Measurements from ENCODE around the gene C3orf18.

The C3orf18 gene

DNA sequence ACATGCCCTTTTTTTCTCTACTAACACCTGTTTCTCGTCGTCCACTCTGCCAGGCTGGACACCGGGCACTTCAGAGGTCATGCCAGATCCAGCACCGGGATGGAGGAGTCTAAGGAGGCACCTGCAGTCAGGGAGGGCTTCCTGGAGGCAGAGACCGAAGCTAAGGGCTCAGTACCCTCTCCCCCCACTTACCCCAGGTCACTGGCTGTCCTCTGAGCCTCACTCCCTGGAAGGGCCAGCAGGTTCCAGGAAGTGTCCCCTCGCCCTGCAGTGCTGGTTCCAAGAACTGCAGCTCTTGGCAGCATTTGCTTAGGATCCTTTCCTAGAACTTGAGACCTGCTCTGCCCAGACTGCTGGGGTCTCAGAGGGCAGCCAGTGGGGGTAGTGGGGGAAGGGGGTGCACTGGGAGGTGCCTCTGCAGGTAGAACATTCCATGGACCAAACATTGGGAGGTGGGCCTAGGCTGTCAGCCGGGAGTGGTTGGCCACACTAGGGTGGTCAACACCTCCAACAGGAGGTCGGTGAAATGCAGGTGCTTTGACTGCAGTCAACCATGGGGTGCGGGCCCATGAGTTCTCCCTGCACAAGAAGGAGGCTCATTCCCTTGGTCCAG, 32.7 kb upstream of the C3orf18 start:
- H3K36me3 ChIP-seq (ENCODE audit: control insufficient read depth, insufficient read depth, low read length) = no peaks in the 10 kb centered on the region
- no peaks in the 10 kb centered on the region for H3K27me3 ChIP-seq (ENCODE audit: control insufficient read depth, insufficient read depth, low read length)
- H3K9ac ChIP-seq (ENCODE audit: low read depth, low read length) = no peak overlapping the region
- no peaks in the 10 kb centered on the region for H3K4me1 ChIP-seq (ENCODE audit: control insufficient read depth, insufficient read depth, low read length)
- no peaks in the 10 kb centered on the region for H3K9me3 ChIP-seq (ENCODE audit: control insufficient read depth, insufficient read depth, low read length)
- no peak overlapping the region for H3K4me3 ChIP-seq (ENCODE audit: low read depth, low read length)

DNA sequence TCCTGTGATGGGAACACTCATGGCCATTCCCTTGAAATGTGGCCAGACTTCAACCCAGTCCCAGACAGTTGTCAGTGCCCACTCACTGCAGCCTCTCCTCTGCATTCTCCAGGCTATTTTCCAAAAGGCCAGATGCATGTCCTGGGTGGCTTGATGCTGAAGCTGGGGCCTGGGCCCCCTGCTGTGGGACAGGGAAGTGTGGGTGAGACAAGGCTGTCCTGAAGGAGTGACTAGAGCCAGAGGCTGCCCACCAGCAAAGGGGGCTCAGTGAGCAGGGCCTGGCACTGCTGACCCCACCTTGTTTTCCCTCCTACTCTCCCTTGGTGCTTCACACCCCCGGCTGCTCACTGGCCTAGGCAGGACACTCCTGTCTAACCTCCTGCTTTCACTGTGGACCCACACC, 32.2 kb upstream of the C3orf18 start:
- no peaks in the 10 kb centered on the region for H3K36me3 ChIP-seq (ENCODE audit: control insufficient read depth, insufficient read depth, low read length)
- H3K9ac ChIP-seq (ENCODE audit: low read depth, low read length) = no peak overlapping the region
- no peaks in the 10 kb centered on the region for H3K27me3 ChIP-seq (ENCODE audit: control insufficient read depth, insufficient read depth, low read length)
- H3K4me1 ChIP-seq (ENCODE audit: control insufficient read depth, insufficient read depth, low read length) = no peaks in the 10 kb centered on the region
- H3K9me3 ChIP-seq (ENCODE audit: control insufficient read depth, insufficient read depth, low read length) = no peaks in the 10 kb centered on the region
- H3K4me3 ChIP-seq (ENCODE audit: low read depth, low read length) = no peak overlapping the region

DNA sequence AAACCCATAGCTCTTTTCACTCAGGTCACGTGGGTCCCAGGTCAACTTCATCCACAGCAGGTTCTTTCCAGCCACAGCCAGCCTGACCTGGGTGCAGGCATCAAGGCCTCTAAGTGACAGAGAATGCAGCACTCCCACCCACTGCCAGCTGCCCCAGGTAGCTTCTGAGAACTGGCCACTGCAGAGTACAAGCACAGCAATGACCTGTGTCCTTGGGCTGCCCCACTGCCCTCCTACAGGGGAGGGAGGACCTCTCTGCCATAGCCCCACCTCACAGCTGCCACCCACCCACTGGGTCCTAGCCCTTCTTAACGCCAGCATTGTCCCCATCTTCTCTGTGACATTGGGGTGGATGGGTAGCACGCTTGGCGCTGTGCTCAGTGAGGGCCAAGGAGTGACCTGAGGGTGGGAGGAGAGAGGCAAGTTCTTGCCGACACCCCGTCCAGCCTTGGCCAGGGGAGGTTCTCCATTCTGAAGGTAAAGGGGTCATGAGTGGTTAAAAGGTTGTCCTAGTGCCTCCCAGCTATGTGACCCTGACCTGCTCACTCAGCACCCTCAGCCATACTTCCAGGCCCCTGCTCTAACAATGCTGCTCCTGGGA, 31.7 kb upstream of the C3orf18 start:
- Histone ChIP-seq H3K9ac (ENCODE audit: low read depth, low read length) (no peak overlapping the region), H3K9me3 (ENCODE audit: control insufficient read depth, insufficient read depth, low read length) (no peaks in the 10 kb centered on the region), H3K27me3 (ENCODE audit: control insufficient read depth, insufficient read depth, low read length) (no peaks in the 10 kb centered on the region), H3K4me3 (ENCODE audit: low read depth, low read length) (no peak overlapping the region), H3K36me3 (ENCODE audit: control insufficient read depth, insufficient read depth, low read length) (no peaks in the 10 kb centered on the region), H3K4me1 (ENCODE audit: control insufficient read depth, insufficient read depth, low read length) (no peaks in the 10 kb centered on the region)

DNA sequence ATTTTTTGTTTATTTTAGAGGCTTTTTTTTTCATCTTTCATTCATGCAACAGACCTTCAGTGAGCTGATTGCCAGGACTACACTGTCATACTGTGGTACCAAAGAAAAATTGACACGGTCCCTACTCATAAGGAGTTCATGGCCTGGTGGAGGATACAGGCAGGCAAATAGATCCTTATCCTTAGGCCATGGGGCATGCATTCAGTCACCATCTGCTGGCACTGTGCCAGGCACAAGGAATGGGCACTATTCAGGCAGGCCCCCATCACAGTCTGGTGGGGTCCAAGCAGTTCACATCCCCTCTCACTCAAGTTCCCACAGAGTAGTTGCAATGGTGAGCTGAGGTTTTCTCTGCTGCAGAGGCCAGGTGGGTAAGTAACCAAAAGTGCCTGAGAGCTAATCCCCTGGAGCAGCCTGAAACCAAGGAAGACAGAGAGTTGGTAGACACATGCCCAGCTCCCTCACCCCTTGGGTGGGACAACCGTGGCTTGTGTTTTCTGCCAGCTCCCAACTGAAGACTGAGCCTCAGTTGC, 26.8 kb upstream of the C3orf18 start:
- no peak overlapping the region for H3K4me3 ChIP-seq (ENCODE audit: low read depth, low read length)
- no peaks in the 10 kb centered on the region for H3K9me3 ChIP-seq (ENCODE audit: control insufficient read depth, insufficient read depth, low read length)
- no peaks in the 10 kb centered on the region for H3K4me1 ChIP-seq (ENCODE audit: control insufficient read depth, insufficient read depth, low read length)

DNA sequence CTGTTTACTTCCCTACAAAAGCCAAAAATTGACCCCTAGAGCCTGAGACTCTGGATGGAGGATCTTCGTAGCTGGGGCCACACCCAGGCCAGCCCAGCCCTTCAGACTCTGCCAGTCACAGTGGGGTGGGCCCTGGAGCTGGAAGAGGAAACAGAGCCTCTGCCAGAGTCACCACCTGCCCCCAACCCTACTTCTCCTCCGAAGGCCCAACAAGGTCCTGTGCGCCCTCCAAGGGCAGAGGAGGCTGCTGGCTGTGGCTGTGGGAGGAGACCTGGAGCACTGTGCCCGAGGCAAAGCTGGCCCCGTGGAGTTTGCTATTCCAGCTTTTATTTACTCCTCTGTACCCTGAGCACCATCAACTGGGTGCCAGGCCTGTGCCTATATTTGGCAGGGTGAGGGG, 25.0 kb upstream of the C3orf18 start:
- Histone ChIP-seq H3K9me3 (ENCODE audit: control insufficient read depth, insufficient read depth, low read length) (no peaks in the 10 kb centered on the region), H3K4me1 (ENCODE audit: control insufficient read depth, insufficient read depth, low read length) (no peaks in the 10 kb centered on the region), H3K9ac (ENCODE audit: low read depth, low read length) (no peak overlapping the region), H3K4me3 (ENCODE audit: low read depth, low read length) (no peak overlapping the region), H3K36me3 (ENCODE audit: control insufficient read depth, insufficient read depth, low read length) (no peaks in the 10 kb centered on the region), H3K27me3 (ENCODE audit: control insufficient read depth, insufficient read depth, low read length) (no peaks in the 10 kb centered on the region)

More for the DNA sequence above, 26.8 kb upstream of the C3orf18 start:
- Histone ChIP-seq H3K27me3 (ENCODE audit: control insufficient read depth, insufficient read depth, low read length) (no peaks in the 10 kb centered on the region), H3K36me3 (ENCODE audit: control insufficient read depth, insufficient read depth, low read length) (no peaks in the 10 kb centered on the region), H3K9ac (ENCODE audit: low read depth, low read length) (no peak overlapping the region)

DNA sequence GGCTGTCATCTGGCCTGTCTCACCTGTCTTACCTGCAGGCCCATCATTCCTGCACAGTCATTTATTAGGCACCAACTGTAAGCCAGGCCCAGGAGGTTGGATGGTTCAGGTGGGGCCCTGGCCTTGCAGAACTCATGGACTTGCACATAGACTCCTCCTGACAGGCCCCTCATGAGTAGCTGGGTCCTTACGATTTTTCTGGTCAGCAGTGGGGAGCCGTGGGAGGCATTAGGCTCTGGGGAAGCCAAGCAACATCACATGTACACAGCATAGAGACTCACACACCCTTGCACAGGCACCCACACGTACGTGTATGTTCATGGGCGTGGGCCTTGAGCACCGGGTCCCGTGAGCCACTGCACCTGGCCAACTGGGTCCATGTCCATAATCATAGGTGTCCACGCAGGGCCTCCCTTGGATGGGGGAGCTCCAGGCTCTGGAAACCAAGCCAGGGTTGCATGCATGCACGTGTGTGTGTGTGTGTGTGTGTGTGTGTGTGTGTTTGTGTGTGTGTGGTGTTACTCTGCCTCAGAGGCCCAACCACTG, 23.7 kb upstream of the C3orf18 start:
- no peak overlapping the region for H3K9ac ChIP-seq (ENCODE audit: low read depth, low read length)
- no peak overlapping the region for H3K4me3 ChIP-seq (ENCODE audit: low read depth, low read length)
- no peaks in the 10 kb centered on the region for H3K36me3 ChIP-seq (ENCODE audit: control insufficient read depth, insufficient read depth, low read length)
- no peaks in the 10 kb centered on the region for H3K4me1 ChIP-seq (ENCODE audit: control insufficient read depth, insufficient read depth, low read length)
- no peaks in the 10 kb centered on the region for H3K27me3 ChIP-seq (ENCODE audit: control insufficient read depth, insufficient read depth, low read length)
- no peaks in the 10 kb centered on the region for H3K9me3 ChIP-seq (ENCODE audit: control insufficient read depth, insufficient read depth, low read length)

DNA sequence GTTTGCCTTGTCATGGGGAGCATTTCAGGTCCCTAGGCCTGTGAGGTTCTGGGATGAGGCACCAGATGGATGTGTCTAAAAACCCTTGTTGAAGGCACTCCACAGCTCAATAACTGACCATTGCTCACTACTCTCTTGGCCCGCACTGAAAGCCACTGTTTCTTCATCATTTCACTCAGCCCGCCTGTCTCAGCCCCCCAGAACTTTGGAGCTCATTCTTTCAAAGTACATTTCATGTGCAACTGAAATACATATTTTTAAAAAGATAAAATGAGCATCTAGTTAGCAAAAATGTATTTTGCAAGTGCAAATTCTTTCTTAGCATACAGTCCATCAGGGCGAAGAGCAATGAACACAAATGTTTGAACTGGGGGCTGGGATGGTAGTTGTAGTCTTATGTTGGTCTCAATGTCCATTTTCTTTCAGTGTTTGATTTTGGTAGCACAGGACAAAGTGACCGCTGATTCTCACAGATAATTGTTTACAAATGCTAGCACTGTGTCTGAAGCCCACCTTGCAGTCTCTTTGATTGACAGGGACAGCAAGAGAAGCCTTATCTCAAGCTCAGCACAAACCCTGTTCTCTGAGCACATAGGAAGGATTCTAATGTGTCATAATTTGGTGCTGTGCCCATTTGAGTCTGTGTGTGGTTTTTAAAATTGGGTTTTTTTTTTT, 21.3 kb upstream of the C3orf18 start:
- H3K9ac ChIP-seq (ENCODE audit: low read depth, low read length) = no peak overlapping the region
- no peaks in the 10 kb centered on the region for H3K27me3 ChIP-seq (ENCODE audit: control insufficient read depth, insufficient read depth, low read length)
- no peaks in the 10 kb centered on the region for H3K9me3 ChIP-seq (ENCODE audit: control insufficient read depth, insufficient read depth, low read length)
- H3K36me3 ChIP-seq (ENCODE audit: control insufficient read depth, insufficient read depth, low read length) = no peaks in the 10 kb centered on the region
- no peaks in the 10 kb centered on the region for H3K4me1 ChIP-seq (ENCODE audit: control insufficient read depth, insufficient read depth, low read length)
- H3K4me3 ChIP-seq (ENCODE audit: low read depth, low read length) = no peak overlapping the region

DNA sequence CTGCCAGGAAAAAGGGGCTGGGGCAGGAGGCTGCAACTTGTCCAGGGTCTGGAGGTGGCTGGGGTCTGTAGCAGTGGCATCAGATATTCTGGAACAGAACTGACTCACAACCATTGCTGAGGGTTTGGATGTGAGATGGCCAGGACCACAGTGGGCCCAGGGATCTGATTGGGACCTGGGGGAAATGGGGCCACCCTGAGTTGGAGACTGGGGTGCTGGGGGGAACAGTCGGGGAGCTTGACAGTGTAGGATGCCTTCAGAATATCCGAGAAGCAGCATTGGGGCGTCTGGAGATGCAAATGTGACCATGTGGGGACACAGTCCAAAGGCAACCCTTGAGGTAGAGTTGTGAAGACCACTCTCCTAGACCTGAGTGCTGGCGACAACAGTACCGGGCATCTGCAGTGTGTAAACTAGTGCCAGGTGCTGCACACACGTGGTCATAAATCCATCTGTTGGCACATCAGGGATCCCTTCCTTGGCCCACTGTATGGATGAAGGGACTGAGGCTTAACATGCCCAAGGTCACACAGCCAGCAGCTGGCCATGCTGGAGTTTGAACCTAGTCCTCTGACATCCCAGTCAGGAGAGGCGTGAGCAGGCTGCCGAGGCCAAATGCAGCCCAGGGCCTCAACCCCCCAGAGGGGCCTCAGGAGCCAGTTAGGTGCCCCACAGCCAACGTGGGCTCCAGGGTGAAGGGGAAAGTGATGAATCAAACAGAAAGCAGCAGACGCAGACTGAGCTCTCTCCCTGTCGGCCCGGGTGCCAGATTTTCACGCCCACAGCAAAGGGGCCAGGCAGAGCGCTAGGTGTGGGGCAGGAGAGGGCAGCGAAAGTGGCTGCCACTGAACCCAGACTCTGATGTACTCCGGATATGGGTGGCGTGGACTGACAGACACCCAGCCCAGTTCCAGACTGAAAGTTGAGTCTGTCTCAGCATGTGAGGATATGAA, 20.5 kb upstream of the C3orf18 start:
- H3K4me1 ChIP-seq (ENCODE audit: control insufficient read depth, insufficient read depth, low read length) = no peaks in the 10 kb centered on the region
- no peaks in the 10 kb centered on the region for H3K9me3 ChIP-seq (ENCODE audit: control insufficient read depth, insufficient read depth, low read length)
- H3K9ac ChIP-seq (ENCODE audit: low read depth, low read length) = no peak overlapping the region
- no peak overlapping the region for H3K4me3 ChIP-seq (ENCODE audit: low read depth, low read length)
- no peaks in the 10 kb centered on the region for H3K36me3 ChIP-seq (ENCODE audit: control insufficient read depth, insufficient read depth, low read length)
- H3K27me3 ChIP-seq (ENCODE audit: control insufficient read depth, insufficient read depth, low read length) = no peaks in the 10 kb centered on the region

DNA sequence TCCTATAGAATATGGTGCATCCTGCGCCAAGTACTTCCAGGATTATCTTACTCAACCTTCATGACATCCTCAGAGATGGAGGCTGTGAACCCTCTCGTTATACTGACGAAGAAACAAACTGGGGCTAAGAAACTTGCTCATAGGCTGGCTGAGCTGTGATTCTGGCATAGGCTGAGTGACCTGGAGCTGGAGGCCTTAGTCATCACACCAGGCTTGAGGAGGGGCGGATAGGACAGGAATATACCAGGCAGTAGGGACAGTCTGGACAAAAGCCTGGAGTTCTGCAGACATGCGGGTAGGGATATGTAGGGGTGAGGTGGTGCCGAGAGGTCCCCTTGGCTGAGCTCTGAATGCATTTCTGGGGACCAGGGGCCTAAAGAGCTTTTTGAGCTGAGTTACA, 19.8 kb upstream of the C3orf18 start:
- Histone ChIP-seq H3K36me3 (ENCODE audit: control insufficient read depth, insufficient read depth, low read length) (peaks cover 2% of the 10 kb centered on the region), H3K4me1 (ENCODE audit: control insufficient read depth, insufficient read depth, low read length) (no peaks in the 10 kb centered on the region)

DNA sequence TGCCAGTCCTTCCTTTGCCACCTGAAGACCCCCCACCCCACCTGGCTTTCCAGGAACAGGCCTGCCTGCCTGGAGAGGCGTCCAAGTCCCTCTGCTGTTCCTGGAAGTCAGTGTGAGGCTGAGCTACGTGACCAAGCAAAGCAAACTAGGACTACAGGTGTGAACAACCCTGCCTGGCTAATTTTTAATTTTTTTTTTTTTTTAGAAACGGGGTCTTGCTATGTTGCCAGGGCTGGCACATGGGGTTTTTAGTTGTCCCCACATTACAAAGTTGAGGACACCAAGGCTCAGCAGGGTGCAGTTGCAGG, 19.2 kb upstream of the C3orf18 start:
- H3K27me3 ChIP-seq (ENCODE audit: control insufficient read depth, insufficient read depth, low read length) = no peaks in the 10 kb centered on the region
- H3K9me3 ChIP-seq (ENCODE audit: control insufficient read depth, insufficient read depth, low read length) = no peaks in the 10 kb centered on the region
- peaks cover 6% of the 10 kb centered on the region for H3K36me3 ChIP-seq (ENCODE audit: control insufficient read depth, insufficient read depth, low read length)
- H3K4me1 ChIP-seq (ENCODE audit: control insufficient read depth, insufficient read depth, low read length) = no peaks in the 10 kb centered on the region
- no peak overlapping the region for H3K9ac ChIP-seq (ENCODE audit: low read depth, low read length)
- no peak overlapping the region for H3K4me3 ChIP-seq (ENCODE audit: low read depth, low read length)

More for the DNA sequence above, 19.8 kb upstream of the C3orf18 start:
- Histone ChIP-seq H3K4me3 (ENCODE audit: low read depth, low read length) (no peak overlapping the region), H3K9me3 (ENCODE audit: control insufficient read depth, insufficient read depth, low read length) (no peaks in the 10 kb centered on the region), H3K9ac (ENCODE audit: low read depth, low read length) (no peak overlapping the region), H3K27me3 (ENCODE audit: control insufficient read depth, insufficient read depth, low read length) (no peaks in the 10 kb centered on the region)

All from iPS-15b (cell line).